C4-2B (cell line): ENCODE results near the gene REV3L.

Source experiments
- H3K27ac ChIP-seq: fragments of 450-650 bp; 2 replicates; pipeline ENCODE4 v1.5.1; 2017
- CTCF ChIP-seq: fragments of 450-650 bp; conservative IDR thresholded peaks from 2 replicates; pipeline ENCODE4 v1.5.1; 2017; ENCODE audit warnings: mild to moderate bottlenecking
- ZFX ChIP-seq: fragments of 450-650 bp; IDR thresholded peaks from 2 replicates; pipeline ENCODE4 v1.6.1; 2017

Gene REV3L

DNA sequence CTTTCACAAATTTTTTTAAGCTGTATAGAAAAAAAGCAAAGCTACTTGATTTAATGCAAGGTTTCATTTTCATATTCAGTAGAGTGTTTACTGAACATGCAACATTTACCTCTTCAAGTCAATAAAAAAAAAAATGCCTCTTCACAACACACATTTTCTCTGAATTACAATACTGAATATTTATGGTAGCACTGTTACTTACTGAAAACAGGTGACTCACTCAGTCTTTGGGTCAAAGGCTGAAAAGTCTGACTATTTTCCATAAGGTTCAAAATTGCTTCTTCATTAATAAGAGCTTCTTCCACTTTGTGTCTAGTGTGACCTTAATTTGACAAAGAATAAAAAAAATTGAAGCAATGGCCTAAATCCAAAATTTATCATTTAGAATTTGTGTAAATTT is 101.9 kb downstream of the REV3L start:
- no peak for TF ChIP-seq ZFX
- no peak for TF ChIP-seq CTCF
- H3K27ac ChIP-seq = no peak overlapping the region

DNA sequence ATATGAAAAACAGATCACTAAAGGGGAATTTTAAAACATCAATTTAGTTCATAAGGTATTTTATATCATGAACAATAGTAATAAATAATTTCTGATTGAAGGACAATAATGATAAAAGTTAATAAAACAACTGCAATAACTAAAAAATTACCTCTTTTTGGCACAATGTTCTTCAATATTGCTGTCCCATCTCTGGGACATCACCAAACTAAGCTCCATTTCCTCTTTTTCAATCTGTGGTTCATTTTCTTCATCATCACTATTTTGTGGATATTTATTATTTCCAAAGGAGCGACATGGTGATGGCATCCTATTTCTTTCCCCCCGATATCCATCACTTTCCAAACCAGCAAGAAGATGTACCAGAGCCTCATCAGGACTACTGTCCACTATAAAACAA is 103.2 kb downstream of the REV3L start:
- no peak overlapping the region for H3K27ac ChIP-seq
- no peak for TF ChIP-seq ZFX
- TF ChIP-seq CTCF = no peak

GRCh38 chr6:111379302-111379701 is 103.7 kb downstream of the REV3L start:
- no peak overlapping the region for H3K27ac ChIP-seq
- no peak for TF ChIP-seq CTCF

DNA sequence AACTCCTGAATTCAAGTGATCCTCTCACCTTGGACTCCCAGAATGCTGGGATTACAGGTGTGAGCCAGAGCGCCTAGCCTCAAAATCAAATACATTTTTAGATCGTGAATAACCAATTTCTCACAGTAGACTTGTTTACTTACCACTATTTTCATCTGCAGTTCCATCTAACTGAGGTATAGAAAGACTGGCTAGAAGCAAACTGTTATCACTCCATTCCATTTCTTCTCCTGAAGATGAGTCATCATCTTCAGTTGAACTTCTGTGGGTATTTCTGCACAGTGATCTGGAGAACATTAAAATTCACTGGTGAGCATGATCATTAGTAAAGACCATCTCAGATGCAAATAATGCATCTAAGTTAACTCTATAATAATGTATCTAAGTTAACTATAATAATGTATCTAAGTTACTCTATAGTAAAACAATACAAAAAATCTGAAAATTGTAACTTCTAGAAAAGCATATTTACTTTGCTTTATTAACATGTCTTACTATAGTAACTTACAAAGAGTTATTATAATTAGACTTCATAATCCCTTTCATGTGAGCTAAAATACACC is 105.4 kb downstream of the REV3L start:
- TF ChIP-seq CTCF = no peak
- TF ChIP-seq ZFX = no peak
- no peak overlapping the region for H3K27ac ChIP-seq

GRCh38 chr6:111367393-111368088 is 115.5 kb downstream of the REV3L start:
- no peak overlapping the region for H3K27ac ChIP-seq
- TF ChIP-seq ZFX = no peak

- TF ChIP-seq ZFX (no peak), CTCF (peak; percentile 62)
- no peak overlapping the region for H3K27ac ChIP-seq
Measured at GRCh38 chr6:111361648-111362047, 121.4 kb downstream of the REV3L start.

DNA sequence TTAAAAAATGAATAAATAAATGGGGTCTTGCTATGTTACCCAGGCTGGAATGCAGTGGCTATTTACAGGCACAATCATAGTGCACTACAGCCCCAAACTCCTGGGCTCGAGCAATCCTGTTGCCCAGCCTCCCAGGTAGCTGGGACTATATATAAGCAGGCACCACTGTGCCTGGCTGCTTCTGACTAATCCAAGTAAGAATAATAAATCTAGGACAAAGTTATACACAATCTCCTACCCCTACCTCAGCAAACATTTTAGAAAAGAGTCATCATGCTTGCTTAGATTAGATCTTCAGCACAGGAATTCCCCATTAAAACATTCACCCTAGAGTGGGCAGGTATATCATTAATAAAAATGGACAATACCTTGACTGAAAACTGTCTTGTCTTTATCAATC is 124.6 kb downstream of the REV3L start:
- TF ChIP-seq ZFX = no peak
- no peak for TF ChIP-seq CTCF
- H3K27ac ChIP-seq = no peak overlapping the region

- TF ChIP-seq ZFX = no peak
- TF ChIP-seq CTCF = no peak
- H3K27ac ChIP-seq = no peak overlapping the region
Measured at GRCh38 chr6:111357705-111358104, 125.3 kb downstream of the REV3L start.
